Adrenal gland (tissue), 12 donors: ENCODE results near the gene ZNF683. TPM values are rescaled to one million over a fixed set of nuclear protein-coding genes. Genes with fewer than 3 reads are reported as not detected.

Experiments used
- DNase-seq, 7 donors: peaks; one replicate each; pipeline ENCODE4 v3.0.0-alpha.2; 2019 to 2020
- H3K27ac ChIP-seq, 5 donors: fragments of 200-600 bp; sonication (generic) in 4 of 5; 1 replicate in 3 of 5; 2 replicates in 2 of 5; pipeline versions ENCODE4 v1.5.1 to v1.8.0; 2016 to 2020; ENCODE audit warnings: mild to moderate bottlenecking in 1 of 5
- H3K27me3 ChIP-seq: fragments of 200-600 bp; 2 replicates; pipeline ENCODE4 v1.8.0; 2021
- H3K36me3 ChIP-seq, 2 donors: fragments of 200-600 bp; replicated peaks in 1 of 2; 1 replicate in 1 of 2; 2 replicates in 1 of 2; pipeline versions ENCODE4 v1.5.1 to v1.8.0; 2018 to 2022
- H3K4me1 ChIP-seq, 2 donors: fragments of 200-600 bp; replicated peaks in 1 of 2; 1 replicate in 1 of 2; 2 replicates in 1 of 2; pipeline versions ENCODE4 v1.5.1 to v1.8.0; 2018 to 2021
- H3K4me3 ChIP-seq, 4 donors: fragments of 200-600 bp; sonication (generic) in 3 of 4; one replicate each; pipeline ENCODE4 v1.5.1; 2016 to 2018
- H3K9me3 ChIP-seq, 3 donors: fragments of 200-600 bp; sonication (generic) in 1 of 3; replicated peaks in 1 of 3; 1 replicate in 2 of 3; 2 replicates in 1 of 3; pipeline versions ENCODE4 v1.5.1 to v1.8.0; 2016 to 2021
- POLR2A ChIP-seq, 2 donors: fragments of 450-650 bp; IDR thresholded peaks; one replicate each; pipeline ENCODE4 v1.6.1; 2017; ENCODE audit warnings: antibody characterized with exemption in 2 of 2, mild to moderate bottlenecking in 2 of 2, moderate library complexity in 1 of 2
- WGBS, 4 donors: extraction: QIAGEN DNeasy Blood & Tissue Kit in 2 of 4; methylation state at CpG; one replicate each; pipeline versions ENCODE4 v1.1.5 to v1.1.7; 2013 to 2017; 5-methylcytosine and 5-hydroxymethylcytosine counted together
- intact Hi-C, 2 donors: fragments of 100-400 bp; cut with DNase I; formaldehyde crosslinking; loops; one replicate each; pipeline versions ENCODE4 v1.14.1 to v1.15.0; 2022 to 2023
- polyA plus RNA-seq, 3 donors: library from polyadenylated mRNA; stranded (reverse); fragments of 200-250 nt in 2 of 3; fragments of 350-450 nt in 1 of 3; fragmentation: Illumina TruSeq in 1 of 3; extraction: RNeasy Lipid Tissue Mini Kit (QIAGEN cat#74804) in 1 of 3; gene quantifications; one replicate each; pipeline ENCODE4 v1.2.3, GENCODE V29; 2013 to 2014
- total RNA-seq, 9 donors: library from RNA; depleted of rRNA in 4 of 9; stranded (reverse); fragments of >200 nt in 4 of 9; fragments of 120-200 nt in 1 of 9; fragmentation: NEBNext Ultra II Directional in 1 of 9; extraction: Animal tissue kit (Norgen Biotek cat#: 25700) in 1 of 9; gene quantifications; one replicate each; pipeline versions ENCODE4 v1.1.0 to v1.2.4, GENCODE V29; 2013 to 2023
- TF ChIP-seq, protein P1 (sequence below), 6 experiments: fragments of 450-650 bp in 4 of 6; fragments of 200-600 bp in 2 of 6; sonication (generic) in 1 of 6; IDR thresholded peaks; 1 replicate in 5 of 6; 2 replicates in 1 of 6; pipeline versions ENCODE4 v1.5.1 to v1.8.0; 2016 to 2021; ENCODE audit warnings: antibody characterized with exemption in 6 of 6, mild to moderate bottlenecking in 2 of 6, moderate library complexity in 1 of 6
- donor health status: healthy with polysubstance abuse.
- donor health status: Bipolar disorder and iron deficiency.
- donor health status: DM: yes; HTN: yes; CAD: no.
- donor health status: DM: no; HTN: no; CAD: no.
- donor health status: DM: no; HTN: no; CAD: no.
- donor health status: DM: yes; HTN: yes; CAD: no.

Gene ZNF683
- total and polyA plus RNA-seq, 12 donors: 0.20 to 0.25 (median 0.24) TPM; not detected in 9

DNA sequence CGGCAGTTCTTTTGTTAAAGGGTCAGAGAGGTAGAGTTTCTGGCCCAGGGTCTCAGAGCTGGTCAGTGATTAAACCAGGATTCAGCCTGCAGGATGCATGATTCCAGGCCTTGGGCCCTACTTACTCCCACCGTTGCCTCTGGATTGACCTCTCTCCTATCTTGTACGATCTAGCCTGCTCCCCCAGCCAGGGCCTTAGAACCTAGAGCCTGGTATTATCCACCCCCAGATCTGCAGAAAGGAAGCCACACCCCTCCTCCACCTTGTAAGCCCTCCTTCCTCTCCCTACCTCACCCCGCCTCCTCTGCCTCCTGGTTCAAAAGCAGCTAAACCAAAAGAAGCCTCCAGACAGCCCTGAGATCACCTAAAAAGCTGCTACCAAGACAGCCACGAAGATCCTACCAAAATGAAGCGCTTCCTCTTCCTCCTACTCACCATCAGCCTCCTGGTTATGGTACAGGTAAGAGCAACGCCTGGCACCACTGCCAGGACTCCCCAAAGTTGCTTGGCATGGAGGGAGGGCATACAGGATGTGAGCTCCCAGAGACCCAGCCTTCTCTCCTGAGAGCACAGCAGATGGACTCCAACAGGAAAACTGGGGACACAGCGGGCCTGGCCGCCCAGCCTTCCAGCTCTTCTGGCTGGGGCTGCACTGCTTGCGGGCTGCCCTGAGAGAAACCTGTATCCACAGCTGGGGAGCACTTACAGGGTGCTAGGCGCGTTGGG lies 54.8 kb downstream of the ZNF683 start, which contains the start of gene CD52:
CD52 (plus strand) TSS at position 347 of the 726 bp plus-strand sequence; CDS start at position 407, 60 bp downstream.
- Histone ChIP-seq H3K9me3 (no peaks in the 10 kb centered on the region), H3K27me3 (no peaks in the 10 kb centered on the region), H3K4me1 (no peaks in the 10 kb centered on the region), H3K27ac (peak within 1 kb of the TSS in 1 of 5 donors; percentile 6), H3K4me3 (no peak within 1 kb of the TSS), H3K36me3 (no peaks in the 10 kb centered on the region)
- DNase-seq: no peak
- TF ChIP-seq, protein P1, sequence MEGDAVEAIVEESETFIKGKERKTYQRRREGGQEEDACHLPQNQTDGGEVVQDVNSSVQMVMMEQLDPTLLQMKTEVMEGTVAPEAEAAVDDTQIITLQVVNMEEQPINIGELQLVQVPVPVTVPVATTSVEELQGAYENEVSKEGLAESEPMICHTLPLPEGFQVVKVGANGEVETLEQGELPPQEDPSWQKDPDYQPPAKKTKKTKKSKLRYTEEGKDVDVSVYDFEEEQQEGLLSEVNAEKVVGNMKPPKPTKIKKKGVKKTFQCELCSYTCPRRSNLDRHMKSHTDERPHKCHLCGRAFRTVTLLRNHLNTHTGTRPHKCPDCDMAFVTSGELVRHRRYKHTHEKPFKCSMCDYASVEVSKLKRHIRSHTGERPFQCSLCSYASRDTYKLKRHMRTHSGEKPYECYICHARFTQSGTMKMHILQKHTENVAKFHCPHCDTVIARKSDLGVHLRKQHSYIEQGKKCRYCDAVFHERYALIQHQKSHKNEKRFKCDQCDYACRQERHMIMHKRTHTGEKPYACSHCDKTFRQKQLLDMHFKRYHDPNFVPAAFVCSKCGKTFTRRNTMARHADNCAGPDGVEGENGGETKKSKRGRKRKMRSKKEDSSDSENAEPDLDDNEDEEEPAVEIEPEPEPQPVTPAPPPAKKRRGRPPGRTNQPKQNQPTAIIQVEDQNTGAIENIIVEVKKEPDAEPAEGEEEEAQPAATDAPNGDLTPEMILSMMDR (IDR thresholded peaks at IDR 0.05): no peak
- no peak for TF ChIP-seq POLR2A (IDR thresholded peaks at IDR 0.05)
- intact Hi-C loops: no loop called here
- WGBS, 4 donors: 69 to 71% (median 70%) methylated on average over 12 of the region's 12 CpGs

GRCh38 chr1:26317146-26317545 lies 55.4 kb downstream of the ZNF683 start:
- H3K4me1 ChIP-seq: no peaks in the 10 kb centered on the region

GRCh38 chr1:26315874-26316850 lies 56.4 kb downstream of the ZNF683 start:
- Histone ChIP-seq H3K4me3 (no peak overlapping the region), H3K36me3 (no peaks in the 10 kb centered on the region), H3K4me1 (no peaks in the 10 kb centered on the region), H3K27me3 (no peaks in the 10 kb centered on the region), H3K9me3 (no peaks in the 10 kb centered on the region), H3K27ac (no peak overlapping the region)
- 76 to 92% (median 82%) methylated on average over 8 of the region's 8 CpGs for WGBS, 4 donors
- TF ChIP-seq POLR2A (IDR thresholded peaks at IDR 0.05): no peak
- TF ChIP-seq, protein P1 (IDR thresholded peaks at IDR 0.05): no peak
- DNase-seq: no peak
- intact Hi-C loops: no loop called here

More at GRCh38 chr1:26317146-26317545, 55.4 kb downstream of the ZNF683 start:
- H3K27ac ChIP-seq: no peak overlapping the region
- no peak for DNase-seq
- no peaks in the 10 kb centered on the region for H3K9me3 ChIP-seq
- H3K27me3 ChIP-seq: no peaks in the 10 kb centered on the region
- no peak for TF ChIP-seq POLR2A (IDR thresholded peaks at IDR 0.05)
- TF ChIP-seq, protein P1 (IDR thresholded peaks at IDR 0.05): no peak
- H3K4me3 ChIP-seq: no peak overlapping the region
- WGBS, 4 donors: 75 to 87% (median 81%) methylated on average over 2 of the region's 2 CpGs
- intact Hi-C loops: no loop called here
- H3K36me3 ChIP-seq: no peaks in the 10 kb centered on the region

GRCh38 chr1:26314501-26314900 lies 58.0 kb downstream of the ZNF683 start:
- TF ChIP-seq, protein P1 (IDR thresholded peaks at IDR 0.05): no peak
- TF ChIP-seq POLR2A (IDR thresholded peaks at IDR 0.05): no peak
- Histone ChIP-seq H3K4me3 (no peak overlapping the region), H3K9me3 (no peaks in the 10 kb centered on the region), H3K27me3 (no peaks in the 10 kb centered on the region), H3K36me3 (no peaks in the 10 kb centered on the region), H3K4me1 (no peaks in the 10 kb centered on the region), H3K27ac (no peak overlapping the region)
- DNase-seq: no peak
- 65 to 87% (median 74%) methylated on average over 5 of the region's 5 CpGs for WGBS, 4 donors
- intact Hi-C loops: no loop called here
